Skeletal muscle satellite cell (primary cell): ENCODE results near the gene ECEL1.
"Not testable (repeated sequence)": the region's sequence is repeated elsewhere in the genome, so short reads cannot be mapped to it uniquely, and the experiment has no call there.

ENCODE experiments used
- H3K27me3 ChIP-seq: 2 replicates; pipeline ENCODE4 v1.7.0; 2013; ENCODE audit warnings: low read length; ENCODE audit not compliant: control insufficient read depth, insufficient read depth
- H3K36me3 ChIP-seq: 2 replicates; pipeline ENCODE4 v1.7.0; 2013; ENCODE audit warnings: mild to moderate bottlenecking, control low read depth, low read length; ENCODE audit not compliant: insufficient read depth
- H3K4me1 ChIP-seq: 2 replicates; pipeline ENCODE4 v1.7.0; 2013; ENCODE audit warnings: low read length; ENCODE audit not compliant: control insufficient read depth, insufficient read depth
- H3K4me2 ChIP-seq: 2 replicates; pipeline ENCODE4 v1.7.0; 2013; ENCODE audit warnings: mild to moderate bottlenecking, low read length
- H3K4me3 ChIP-seq: 2 replicates; pipeline ENCODE4 v1.7.0; 2013; ENCODE audit warnings: low read length
- H3K9ac ChIP-seq: 2 replicates; pipeline ENCODE4 v1.7.0; 2013; ENCODE audit warnings: mild to moderate bottlenecking, low read depth, low read length, moderate library complexity
- H3K9me3 ChIP-seq: replicated peaks from 2 replicates; pipeline ENCODE4 v1.7.0; 2013; ENCODE audit warnings: mild to moderate bottlenecking, control low read depth, low read length

The ECEL1 gene

GRCh38 chr2:232458661-232459418 is 28.8 kb downstream of the ECEL1 start:
- Histone ChIP-seq H3K4me2 (no peak overlapping the region), H3K36me3 (no peaks in the 10 kb centered on the region), H3K4me1 (peaks cover 8% of the 10 kb centered on the region), H3K27me3 (peaks cover 63% of the 10 kb centered on the region), H3K9me3 (no peaks in the 10 kb centered on the region), H3K4me3 (no peak overlapping the region), H3K9ac (no peak overlapping the region)

- Histone ChIP-seq H3K4me2 (no peak overlapping the region), H3K9me3 (no peaks in the 10 kb centered on the region)
Observed at GRCh38 chr2:232458051-232458660, 29.5 kb downstream of the ECEL1 start.

GRCh38 chr2:232457121-232458011 is 30.3 kb downstream of the ECEL1 start:
- H3K9ac ChIP-seq: no peak overlapping the region
- H3K4me3 ChIP-seq: no peak overlapping the region
- no peaks in the 10 kb centered on the region for H3K36me3 ChIP-seq
- peaks cover 8% of the 10 kb centered on the region for H3K4me1 ChIP-seq
- H3K4me2 ChIP-seq: no peak overlapping the region
- peaks cover 58% of the 10 kb centered on the region for H3K27me3 ChIP-seq
- H3K9me3 ChIP-seq: no peaks in the 10 kb centered on the region

More at GRCh38 chr2:232458051-232458660, 29.5 kb downstream of the ECEL1 start:
- peaks cover 65% of the 10 kb centered on the region for H3K27me3 ChIP-seq
- H3K4me1 ChIP-seq: peaks cover 8% of the 10 kb centered on the region
- H3K4me3 ChIP-seq: no peak overlapping the region
- H3K9ac ChIP-seq: no peak overlapping the region
- no peaks in the 10 kb centered on the region for H3K36me3 ChIP-seq

GRCh38 chr2:232456296-232457120 is 31.1 kb downstream of the ECEL1 start:
- Histone ChIP-seq H3K9me3 (no peaks in the 10 kb centered on the region), H3K4me2 (no peak overlapping the region), H3K36me3 (no peaks in the 10 kb centered on the region), H3K9ac (no peak overlapping the region), H3K4me1 (peaks cover 8% of the 10 kb centered on the region), H3K27me3 (peaks cover 55% of the 10 kb centered on the region), H3K4me3 (no peak overlapping the region)

- H3K9me3 ChIP-seq: no peaks in the 10 kb centered on the region
- H3K4me2 ChIP-seq: no peak within 1 kb of the TSS
- peaks cover 2% of the 10 kb centered on the region for H3K4me1 ChIP-seq
- no peak within 1 kb of the TSS for H3K9ac ChIP-seq
- no peak within 1 kb of the TSS for H3K4me3 ChIP-seq
- H3K27me3 ChIP-seq: peaks cover 51% of the 10 kb centered on the region
- no peaks in the 10 kb centered on the region for H3K36me3 ChIP-seq
Observed at GRCh38 chr2:232455426-232456255, 32.0 kb downstream of the ECEL1 start, which contains the start of gene ALPI. TSS of gene ALPI (plus strand) at chr2:232456153. CDS start at chr2:232456200, 47 bp downstream.

- no peaks in the 10 kb centered on the region for H3K9me3 ChIP-seq
- H3K4me3 ChIP-seq: no peak overlapping the region
- H3K36me3 ChIP-seq: no peaks in the 10 kb centered on the region
- H3K27me3 ChIP-seq: peaks cover 55% of the 10 kb centered on the region
- no peaks in the 10 kb centered on the region for H3K4me1 ChIP-seq
- no peak overlapping the region for H3K9ac ChIP-seq
- no peak overlapping the region for H3K4me2 ChIP-seq
Observed at GRCh38 chr2:232454630-232455029, 33.0 kb downstream of the ECEL1 start.

- not testable (repeated sequence) for H3K4me2 ChIP-seq, H3K36me3 ChIP-seq, H3K9me3 ChIP-seq, H3K9ac ChIP-seq, H3K4me1 ChIP-seq, H3K4me3 ChIP-seq
- H3K27me3 ChIP-seq: peaks cover 32% of the 10 kb centered on the region
Observed at GRCh38 chr2:232451645-232452044, 36.0 kb downstream of the ECEL1 start.

- Histone ChIP-seq H3K36me3 (no peaks in the 10 kb centered on the region), H3K27me3 (peaks cover 18% of the 10 kb centered on the region), H3K4me3 (no peak overlapping the region), H3K4me2 (no peak overlapping the region), H3K4me1 (peaks cover 6% of the 10 kb centered on the region), H3K9me3 (no peaks in the 10 kb centered on the region), H3K9ac (no peak overlapping the region)
Observed at GRCh38 chr2:232449964-232450363, 37.7 kb downstream of the ECEL1 start.

- Histone ChIP-seq H3K4me3 (no peak overlapping the region), H3K4me2 (no peak overlapping the region), H3K9ac (no peak overlapping the region), H3K27me3 (peaks cover 13% of the 10 kb centered on the region), H3K4me1 (peaks cover 6% of the 10 kb centered on the region), H3K36me3 (no peaks in the 10 kb centered on the region), H3K9me3 (no peaks in the 10 kb centered on the region)
Observed at GRCh38 chr2:232448304-232448690, 39.3 kb downstream of the ECEL1 start.

- no peaks in the 10 kb centered on the region for H3K9me3 ChIP-seq
- H3K9ac ChIP-seq: no peak overlapping the region
- H3K4me1 ChIP-seq: peaks cover 6% of the 10 kb centered on the region
- no peak overlapping the region for H3K4me2 ChIP-seq
- H3K4me3 ChIP-seq: no peak overlapping the region
- H3K36me3 ChIP-seq: no peaks in the 10 kb centered on the region
- peaks cover 10% of the 10 kb centered on the region for H3K27me3 ChIP-seq
Observed at GRCh38 chr2:232447638-232448303, 39.9 kb downstream of the ECEL1 start.
